Stimulated activated CD8-positive, alpha-beta memory T cell treated with anti-CD3 and anti-CD28 coated beads, Interleukin-12 subunit alpha, Interleukin-12 subunit beta, amount 100 ng/mL, for 4 hours (primary cell): ENCODE data around the gene POU6F2.
A peak's percentile ranks its signal among the peaks of the same experiment; 100 is the strongest.

Experiments used
- DNase-seq: peaks from one replicate; pipeline ENCODE4 v3.0.0-alpha.2; 2020; ENCODE audit warnings: low read depth

Gene POU6F2

DNA sequence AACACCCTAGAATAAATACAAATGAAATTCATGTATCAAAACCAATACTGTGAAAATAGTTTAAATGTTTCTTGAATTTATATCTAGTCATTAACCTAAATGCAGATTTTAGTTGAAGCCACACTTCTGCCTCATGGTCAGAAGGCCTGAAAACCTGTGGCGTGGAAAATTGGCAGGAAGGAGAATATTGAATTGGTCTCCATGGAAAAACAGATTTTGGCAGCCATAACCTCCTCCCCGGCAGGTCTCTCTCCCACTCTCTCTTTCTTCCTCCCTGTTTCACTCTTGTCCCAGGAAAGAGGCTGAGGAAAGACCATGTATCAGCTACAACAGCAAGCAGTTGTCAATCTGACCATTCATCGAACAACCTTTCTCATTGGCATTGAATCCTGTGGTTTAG lies 427.9 kb downstream of the POU6F2 start:
- DNase-seq = no peak

DNA sequence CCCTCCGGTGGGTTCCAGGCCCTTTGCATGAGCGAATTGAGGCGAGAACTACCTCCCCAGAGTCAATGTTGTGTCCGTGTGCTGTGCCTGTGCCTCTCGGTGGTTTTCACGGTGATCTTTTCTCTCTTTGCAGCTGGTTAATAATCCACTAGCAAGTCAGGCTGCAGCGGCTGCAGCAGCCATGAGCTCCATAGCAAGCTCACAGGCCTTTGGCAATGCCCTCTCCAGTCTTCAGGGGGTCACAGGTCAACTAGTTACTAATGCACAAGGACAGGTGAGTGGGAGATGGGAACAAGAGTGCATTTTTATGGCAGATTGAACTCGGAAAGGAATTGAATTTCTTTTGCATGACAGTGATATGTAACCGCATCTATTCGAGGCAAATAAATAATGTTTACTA lies 428.8 kb downstream of the POU6F2 start:
- DNase-seq = no peak

DNA sequence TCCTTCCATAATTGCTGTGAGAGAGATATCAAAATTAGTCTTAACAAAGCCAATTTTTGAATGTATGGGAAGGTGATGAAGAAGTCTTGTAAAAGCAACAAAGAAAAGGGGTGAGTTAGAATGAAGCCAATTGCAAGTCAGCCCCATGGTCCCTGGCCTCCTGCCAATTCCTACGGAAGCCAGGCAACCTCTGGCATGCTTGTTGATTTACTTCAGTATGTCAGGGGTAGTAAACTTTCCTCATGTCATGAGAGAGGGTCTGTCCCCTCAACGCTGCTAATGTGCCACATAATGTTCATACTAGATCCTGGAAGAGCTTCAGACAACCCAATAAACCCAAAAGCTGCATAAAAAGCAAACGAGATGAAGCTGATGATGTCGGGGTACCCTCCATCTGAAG lies 429.4 kb downstream of the POU6F2 start:
- no peak for DNase-seq

DNA sequence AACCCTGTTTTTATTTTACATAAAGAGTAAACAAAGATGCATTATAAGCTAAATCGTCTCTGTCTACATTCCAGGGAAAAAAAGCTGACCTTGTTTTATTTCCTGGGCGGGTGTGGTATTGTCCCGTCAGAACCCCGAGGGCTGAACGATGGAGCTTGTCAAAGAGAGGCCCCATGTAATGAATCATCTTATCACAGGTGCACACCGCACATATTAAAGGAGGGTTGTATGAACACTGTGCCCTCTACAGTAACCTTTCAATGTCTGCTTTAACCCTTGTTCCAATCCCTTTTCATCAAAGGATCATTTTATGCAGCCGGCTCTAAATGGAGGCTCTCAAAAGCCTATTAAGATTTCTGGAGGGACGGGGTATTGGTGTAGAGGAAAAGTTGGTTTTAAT lies 430.0 kb downstream of the POU6F2 start:
- no peak for DNase-seq

DNA sequence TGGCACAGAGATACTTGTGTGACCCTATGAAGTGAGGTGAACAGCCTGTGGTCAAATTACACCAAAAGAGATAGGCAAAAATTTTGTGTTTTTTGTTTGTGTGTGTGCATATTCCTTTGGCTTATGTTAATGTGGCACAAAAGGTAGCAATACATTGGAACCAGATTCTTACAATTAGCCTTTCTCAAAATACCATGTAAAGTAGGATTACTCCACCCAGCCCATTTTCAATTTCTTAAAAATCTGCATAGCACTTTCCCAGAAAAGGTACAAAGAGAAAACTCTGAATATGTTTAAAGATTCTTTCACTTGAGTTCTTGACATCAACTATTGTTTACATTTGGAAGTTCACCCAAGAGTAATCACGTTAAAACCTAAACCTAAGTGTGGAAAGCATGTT lies 431.2 kb downstream of the POU6F2 start:
- DNase-seq = no peak

DNA sequence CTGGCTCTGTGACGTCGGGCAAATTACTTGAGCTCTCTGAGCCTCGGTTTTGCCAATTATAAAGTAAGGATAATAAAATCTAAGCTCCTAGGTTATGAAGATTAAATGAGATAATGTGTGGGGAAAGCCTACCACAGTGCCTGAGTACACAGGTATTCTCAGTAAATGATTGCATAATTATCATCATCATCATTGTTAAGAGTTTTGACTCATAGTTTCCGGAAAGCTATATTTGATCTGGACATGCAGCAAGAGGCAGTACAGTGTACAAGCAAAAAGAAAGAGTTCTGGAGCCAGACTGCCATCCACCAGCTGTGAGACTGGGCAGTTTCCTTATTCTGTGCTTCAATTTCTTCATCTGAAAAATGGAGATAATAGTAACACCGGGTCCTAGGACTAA lies 432.9 kb downstream of the POU6F2 start:
- DNase-seq = no peak

DNA sequence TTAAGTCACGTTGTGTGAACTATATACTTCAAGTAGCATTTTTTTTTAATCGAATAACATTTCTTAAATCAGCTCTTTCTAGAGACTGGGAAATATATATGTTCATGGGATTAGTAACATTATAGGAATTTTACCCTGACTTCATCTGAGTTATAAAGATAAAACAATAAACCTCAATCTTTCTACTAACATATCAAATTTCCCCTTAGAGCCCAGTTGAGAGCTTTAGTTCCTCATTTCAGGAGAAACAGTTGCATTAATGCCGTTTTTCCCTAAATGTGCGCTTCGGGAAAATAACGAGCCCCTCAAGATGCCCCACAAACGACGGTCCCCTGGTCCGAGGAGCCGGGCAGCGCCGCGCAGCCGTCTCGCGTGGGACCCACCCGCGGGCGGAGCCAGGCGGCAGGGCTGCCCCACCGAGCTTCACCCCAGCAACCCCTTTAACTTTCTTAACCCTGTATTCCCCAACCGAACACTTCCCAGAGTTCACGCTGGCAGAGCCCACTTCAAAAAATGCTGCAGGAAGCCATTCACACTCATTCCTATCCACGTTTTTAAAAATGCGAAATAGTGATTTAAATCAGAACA lies 436.0 kb downstream of the POU6F2 start:
- DNase-seq = no peak

DNA sequence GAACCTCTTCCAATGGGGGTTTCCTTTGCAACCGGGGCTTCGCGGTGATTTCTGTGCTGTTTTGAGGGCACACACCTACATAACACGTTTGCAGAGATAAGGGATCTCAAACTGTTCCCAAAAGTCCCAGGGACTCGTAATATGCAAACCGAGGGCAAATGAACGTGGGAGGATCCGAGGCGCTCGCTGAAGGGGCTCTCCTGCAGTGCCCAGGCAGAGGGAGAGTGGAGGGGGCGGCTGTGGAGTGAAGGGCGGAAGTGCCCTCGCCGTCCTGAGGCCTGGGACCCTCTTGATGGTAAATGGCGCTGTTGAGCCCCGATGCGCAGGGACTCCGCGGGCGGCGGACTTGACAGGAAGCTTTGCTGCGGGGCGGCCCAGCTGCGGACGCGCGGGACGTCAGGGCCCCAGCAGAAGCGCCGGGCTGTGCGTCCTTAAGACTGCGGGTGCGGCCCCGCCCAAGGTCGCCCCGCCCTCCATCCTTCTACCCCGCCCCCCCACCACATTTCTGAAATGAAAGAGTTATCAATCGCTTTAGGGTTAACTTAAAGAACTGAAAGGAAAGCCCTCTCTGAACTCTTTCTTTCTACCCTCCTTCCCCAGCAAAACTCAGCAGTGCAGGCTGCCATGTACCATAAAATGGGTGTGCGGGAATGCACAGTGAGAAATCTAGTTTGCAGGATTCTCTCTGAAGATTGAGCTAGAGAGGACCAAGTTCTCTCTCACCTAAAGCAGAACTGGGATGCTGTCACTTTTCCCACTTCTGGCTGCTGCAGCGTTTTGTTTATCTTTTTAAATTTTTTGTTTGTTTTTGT lies 436.7 kb downstream of the POU6F2 start:
- DNase-seq = peak; percentile 2

DNA sequence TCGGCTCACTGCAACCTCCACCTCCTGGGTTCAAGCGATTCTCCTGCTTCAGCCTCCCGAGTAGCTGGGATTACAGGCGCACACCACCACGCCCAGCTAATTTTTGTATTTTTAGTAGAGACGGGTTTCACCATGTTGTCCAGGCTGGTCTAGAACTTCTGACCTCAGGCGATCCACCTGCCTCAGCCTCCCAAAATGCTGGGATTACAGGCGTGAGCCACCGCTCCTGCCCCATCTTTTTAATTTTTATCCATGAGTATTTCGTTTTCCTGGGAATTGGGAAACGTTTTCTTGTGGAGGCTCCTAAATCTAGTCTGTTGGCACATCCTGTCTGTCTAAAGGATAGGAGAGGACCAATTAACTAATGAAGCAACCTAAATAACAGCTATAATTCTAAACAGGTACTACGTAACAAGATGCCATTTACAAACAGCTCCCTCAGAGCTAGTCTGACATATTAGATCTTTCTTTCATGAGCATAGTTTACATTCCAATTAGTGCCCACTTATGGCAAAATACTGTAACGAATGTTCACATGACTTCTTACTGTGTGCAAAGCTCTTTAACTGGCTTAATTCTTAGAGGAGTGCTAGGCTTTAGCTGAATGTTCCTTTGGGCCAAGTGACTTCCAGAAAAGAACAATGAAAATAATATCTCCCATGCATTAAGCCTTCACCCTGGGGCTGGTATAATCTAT lies 437.5 kb downstream of the POU6F2 start:
- no peak for DNase-seq

DNA sequence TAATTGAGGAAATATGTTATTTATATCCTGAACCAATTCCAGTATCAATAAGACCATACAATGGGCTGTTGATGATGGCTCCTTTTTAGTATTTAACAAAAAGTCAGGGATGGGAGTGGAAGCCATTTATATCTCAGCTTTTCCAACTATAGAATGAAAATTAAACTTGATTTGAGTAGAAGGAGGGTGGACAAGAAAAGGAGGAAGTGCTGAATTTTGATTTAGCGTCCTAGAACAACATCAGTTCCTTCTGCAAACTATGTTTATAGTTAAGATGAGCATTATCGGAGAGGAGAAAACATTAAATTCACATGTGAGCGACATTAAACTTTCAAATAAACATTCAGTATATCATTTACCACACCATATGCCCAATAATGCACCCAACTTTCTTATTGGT lies 439.2 kb downstream of the POU6F2 start:
- DNase-seq = no peak

DNA sequence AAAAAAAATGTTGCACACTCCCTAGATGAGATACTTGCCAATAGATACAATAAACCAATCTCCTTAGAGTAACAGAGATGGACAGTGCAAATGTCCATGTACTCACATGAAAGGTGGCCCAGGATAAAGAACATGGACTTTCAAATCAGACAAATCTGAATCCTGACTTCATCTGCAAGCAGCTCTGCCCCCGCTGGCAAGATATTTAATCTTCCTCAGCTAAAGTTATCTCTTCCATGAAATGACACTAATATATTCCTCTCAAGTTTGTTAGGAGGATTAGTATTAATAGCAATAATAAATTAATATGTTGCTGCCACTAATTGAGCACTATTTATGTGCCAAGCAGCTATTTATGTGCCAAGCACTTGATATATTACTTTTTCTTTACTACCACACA lies 439.9 kb downstream of the POU6F2 start:
- DNase-seq = no peak

DNA sequence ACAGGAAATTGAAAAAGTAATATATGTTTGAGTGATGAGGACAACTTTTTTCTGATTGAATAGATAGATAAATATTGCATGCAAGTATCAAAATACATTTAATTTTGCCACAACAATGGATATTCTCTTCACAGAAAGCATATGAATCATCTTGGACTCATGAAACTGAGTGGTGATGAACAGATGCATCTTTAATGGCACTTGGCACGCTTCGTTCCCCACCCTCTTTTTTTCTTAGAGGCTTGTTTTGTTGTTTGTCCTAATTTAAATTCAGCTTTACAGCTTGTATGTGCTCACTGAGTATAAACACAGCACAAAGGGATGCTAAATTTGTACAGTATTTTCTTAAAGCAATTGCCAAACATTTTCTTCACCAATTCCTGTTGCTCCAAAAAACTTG lies 443.5 kb downstream of the POU6F2 start:
- no peak for DNase-seq

DNA sequence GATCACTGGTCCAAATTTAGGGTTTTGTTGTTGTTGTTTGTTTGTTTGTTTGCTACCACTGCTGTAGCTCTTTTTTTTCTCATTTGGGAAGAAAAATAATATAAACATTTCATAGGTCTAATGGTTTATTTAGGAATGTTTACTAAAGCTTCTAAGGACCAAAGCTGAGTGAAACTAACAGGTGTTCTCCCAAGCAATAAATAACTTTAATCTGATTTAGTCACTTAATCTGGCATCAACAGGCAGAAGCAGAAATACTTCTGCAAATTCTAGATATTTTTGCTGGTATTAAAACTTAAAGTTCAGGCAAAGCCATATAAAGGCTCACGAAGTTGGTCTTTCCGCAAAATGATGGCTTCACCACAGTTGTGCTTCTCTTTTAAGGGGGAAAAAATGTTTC lies 444.0 kb downstream of the POU6F2 start:
- DNase-seq = no peak

DNA sequence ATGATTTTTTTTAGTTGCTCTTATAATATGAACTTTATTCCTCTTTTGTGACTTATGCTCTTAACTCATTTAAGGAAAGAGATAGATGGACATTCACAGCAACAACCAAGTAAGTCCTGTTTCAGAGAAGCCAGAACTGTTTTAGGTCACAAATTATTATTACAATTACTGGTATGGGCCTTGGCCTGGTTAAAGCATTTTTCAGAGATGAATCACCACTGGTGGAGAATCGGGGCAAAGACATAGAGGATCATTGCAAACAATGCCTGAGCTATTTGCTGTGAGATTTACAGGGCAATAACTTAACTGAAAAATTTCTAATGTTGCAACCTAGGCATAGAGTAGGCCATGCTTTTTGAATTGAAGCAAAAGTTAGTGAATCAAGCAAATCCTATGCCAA lies 450.5 kb downstream of the POU6F2 start:
- no peak for DNase-seq

DNA sequence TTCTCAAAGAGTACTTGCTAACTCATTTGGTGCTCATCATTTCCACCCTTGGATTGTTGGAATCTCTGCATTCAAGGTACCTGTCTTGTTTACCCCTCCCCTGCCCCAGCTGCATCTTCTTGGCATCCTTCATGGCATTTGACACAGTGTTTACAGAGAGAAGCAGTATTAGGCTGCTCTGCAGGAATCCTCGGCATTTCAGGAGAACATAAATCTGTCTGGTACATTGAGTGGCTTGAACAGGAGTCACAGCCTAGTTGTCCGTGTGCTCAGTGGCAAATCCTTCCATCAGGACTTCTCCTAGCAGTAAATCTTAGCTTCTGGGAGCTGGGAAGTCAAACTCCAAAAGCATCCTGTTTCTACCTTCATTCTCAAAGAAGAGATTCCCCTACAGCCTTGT lies 451.7 kb downstream of the POU6F2 start:
- DNase-seq = no peak

DNA sequence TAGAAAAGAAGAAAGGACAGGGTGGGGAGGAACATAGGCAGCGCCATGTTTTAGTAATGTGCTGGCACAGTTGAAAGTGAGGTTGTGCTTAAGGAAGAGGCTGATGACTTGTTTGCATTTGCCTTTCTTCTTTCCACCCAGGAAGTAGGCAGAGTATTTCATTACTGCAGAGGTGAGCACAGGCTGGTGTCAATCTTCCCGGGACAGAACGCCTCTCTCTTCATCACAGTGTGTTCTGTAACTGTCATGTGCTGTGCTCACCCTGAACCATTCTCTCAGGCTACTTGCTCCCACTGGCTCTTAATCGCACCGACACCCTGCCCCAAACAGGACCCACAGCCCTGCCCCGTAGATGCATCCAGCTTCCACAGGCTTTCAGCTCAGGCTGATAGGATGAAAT lies 452.7 kb downstream of the POU6F2 start:
- no peak for DNase-seq

DNA sequence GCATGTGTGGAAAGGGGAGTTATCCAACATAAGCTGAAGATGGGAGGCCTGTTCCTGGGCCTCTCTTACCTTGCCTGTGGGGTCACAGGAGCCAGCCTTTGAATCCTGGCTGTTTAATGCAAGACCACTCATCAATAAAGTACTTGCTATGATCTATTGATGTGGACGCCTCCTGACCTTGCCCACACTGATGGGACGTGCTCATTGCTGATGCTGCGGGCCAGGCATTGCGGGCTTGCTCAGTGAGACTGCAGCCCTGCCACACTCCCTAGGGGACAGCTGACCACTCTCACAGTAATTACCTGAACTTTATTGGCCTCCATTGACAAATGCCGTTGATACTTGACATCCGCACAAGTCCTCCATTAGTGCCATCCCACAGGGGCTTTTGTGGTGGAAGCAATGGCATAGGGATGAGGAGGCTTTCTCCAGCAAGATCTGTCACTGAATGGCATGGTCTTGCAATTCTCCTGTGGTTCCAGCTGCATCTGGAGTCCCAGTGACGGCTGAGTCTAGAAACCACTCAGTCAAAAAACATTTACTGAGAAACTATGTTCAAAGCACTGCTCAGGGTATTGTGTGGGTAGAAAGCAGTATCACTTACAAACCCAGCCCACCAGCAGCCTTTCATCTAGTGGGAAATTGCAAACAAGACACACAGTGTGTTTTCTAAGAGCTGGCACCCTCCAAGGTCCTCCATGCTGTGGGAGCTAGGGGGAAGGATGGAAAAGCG lies 453.4 kb downstream of the POU6F2 start:
- no peak for DNase-seq

DNA sequence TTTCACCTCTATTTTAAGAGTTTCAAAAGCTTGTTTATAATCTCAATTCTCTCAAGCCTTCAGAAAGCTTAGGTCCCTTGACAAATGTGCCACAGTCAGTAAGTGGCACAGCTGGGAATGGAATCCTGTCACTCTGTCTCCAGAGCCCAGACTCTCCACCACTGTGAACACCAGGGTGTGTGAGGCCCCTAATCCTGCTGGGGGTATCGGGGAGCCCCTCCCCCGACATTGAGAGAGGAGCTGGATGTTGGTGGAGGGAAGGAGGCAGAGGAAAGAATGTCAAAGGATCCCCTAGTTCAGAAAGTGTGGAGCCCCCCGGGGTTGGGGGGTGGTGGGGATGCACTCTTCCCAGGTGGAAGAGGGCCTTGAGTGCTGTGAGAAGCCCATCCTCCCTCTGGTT lies 454.7 kb downstream of the POU6F2 start:
- DNase-seq = no peak

DNA sequence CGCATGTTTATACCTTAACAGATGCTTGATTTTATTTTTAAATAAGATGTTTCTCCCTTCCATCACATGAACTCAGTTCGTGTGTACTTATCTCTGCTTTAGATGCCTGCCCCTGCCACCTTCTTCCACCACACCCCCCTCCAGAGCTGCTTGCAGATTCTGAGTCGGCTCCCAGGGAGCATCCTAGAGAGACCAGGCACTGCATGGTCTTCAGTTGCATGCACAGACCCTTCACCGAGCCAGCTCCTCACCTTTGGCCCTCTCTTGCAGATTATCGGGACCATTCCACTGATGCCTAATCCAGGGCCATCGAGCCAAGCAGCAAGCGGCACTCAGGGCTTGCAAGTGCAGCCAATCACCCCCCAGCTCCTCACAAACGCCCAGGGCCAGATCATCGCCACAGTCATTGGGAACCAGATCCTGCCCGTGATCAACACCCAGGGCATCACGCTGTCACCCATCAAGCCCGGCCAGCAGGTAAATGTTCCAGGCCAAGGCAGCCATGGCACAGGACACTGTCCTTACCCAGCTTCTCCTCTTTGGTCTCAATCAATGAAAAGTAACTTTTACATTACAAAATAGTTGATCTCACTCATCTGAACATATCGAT lies 455.2 kb downstream of the POU6F2 start:
- no peak for DNase-seq

DNA sequence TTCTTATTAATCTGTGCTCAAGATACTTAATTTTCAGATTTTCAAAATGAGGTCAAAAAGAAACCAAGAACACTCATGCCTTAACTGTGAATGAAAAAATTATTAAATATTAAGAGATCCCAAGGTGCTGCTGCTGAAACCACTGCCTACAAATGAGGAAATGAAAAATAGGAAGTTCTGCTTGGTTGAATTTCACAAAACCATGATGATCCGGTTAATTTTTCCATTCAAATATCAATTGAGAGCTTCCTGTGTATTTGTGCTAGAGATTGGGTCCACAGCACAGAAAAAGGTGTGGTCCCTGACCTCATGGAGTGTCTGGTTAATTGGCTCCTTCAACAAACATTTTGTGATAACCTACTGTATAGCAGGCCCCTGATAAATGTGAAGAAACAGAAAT lies 455.8 kb downstream of the POU6F2 start:
- no peak for DNase-seq

DNA sequence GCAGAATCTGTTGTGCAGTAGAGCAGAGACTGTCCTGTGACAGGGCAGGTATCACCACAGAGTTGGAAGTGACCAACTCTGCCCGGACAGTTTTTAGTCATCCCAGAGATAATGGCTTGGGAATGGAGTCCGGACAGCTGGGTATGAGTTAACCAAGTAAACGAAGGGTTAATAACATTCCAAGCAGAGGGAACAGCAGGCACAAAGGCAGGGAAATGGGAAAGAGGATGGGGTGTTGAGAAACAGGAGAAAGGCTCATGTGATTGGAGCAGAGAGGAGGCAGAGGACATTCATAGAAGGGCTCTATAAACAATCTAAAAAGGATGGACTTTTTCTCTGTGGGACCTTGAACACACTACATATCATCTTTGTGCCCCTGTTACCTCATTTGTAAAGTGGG lies 456.3 kb downstream of the POU6F2 start:
- no peak for DNase-seq

DNA sequence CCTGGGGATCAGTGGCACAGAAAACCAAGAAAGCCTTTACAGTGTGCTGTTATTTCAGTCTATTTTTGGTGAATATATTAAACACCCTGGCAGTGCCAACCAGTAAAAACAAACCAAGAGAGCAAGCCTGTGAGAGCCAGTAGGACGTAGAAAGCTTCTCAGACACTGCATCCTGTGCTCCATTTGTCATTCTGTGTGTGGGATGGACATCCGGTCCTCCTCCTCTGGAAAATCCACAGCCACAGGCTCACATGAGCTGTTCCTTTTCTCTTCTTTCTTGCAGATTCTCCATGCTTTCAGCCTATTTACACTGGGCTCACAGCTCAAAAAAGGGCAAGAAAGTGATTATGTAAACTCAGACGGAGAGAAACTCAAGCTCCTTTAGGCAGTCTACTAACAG lies 468.8 kb downstream of the POU6F2 start:
- DNase-seq = no peak
